HEK293 (cell line): ENCODE measurements around the gene SRF.
A peak's percentile ranks its signal among the peaks of the same experiment; 100 is the strongest.

Experiments
- EGR2 ChIP-seq: fragments of 450-650 bp; formaldehyde crosslinking; IDR thresholded peaks from 2 replicates; pipeline ENCODE4 v1.5.1; 2016; ENCODE audit warnings: low read depth, missing biosample characterization, missing genetic modification characterization
- GLI4 ChIP-seq: fragments of 450-650 bp; formaldehyde crosslinking; IDR thresholded peaks from 2 replicates; pipeline ENCODE4 v1.5.1; 2016; ENCODE audit warnings: missing biosample characterization, missing genetic modification characterization
- GLIS2 ChIP-seq: fragments of 450-650 bp; formaldehyde crosslinking; IDR thresholded peaks from 2 replicates; pipeline ENCODE4 v1.5.1; 2016; ENCODE audit warnings: missing biosample characterization, missing genetic modification characterization
- HOXA7 ChIP-seq: sonication (generic); formaldehyde crosslinking; IDR thresholded peaks from 2 replicates; pipeline ENCODE4 v1.8.1; 2022; ENCODE audit warnings: missing genetic modification reagents, borderline replicate concordance
- IKZF3 ChIP-seq: fragments of 450-650 bp; IDR thresholded peaks from 2 replicates; pipeline ENCODE4 v1.5.0; 2018; ENCODE audit warnings: missing biosample characterization, mild to moderate bottlenecking, missing genetic modification characterization, moderate library complexity
- KLF9 ChIP-seq: fragments of 450-650 bp; formaldehyde crosslinking; IDR thresholded peaks from 2 replicates; pipeline ENCODE4 v1.5.1; 2016; ENCODE audit warnings: missing biosample characterization, missing genetic modification characterization, low read depth
- MEIS1 ChIP-seq: sonication (generic); formaldehyde crosslinking; IDR thresholded peaks from 2 replicates; pipeline ENCODE4 v1.8.1; 2022; ENCODE audit warnings: missing genetic modification reagents, mild to moderate bottlenecking, borderline replicate concordance
- SP2 ChIP-seq: fragments of 450-650 bp; formaldehyde crosslinking; IDR thresholded peaks from 2 replicates; pipeline ENCODE4 v1.5.1; 2016; ENCODE audit warnings: missing biosample characterization, missing genetic modification characterization
- WT1 ChIP-seq: fragments of 450-650 bp; formaldehyde crosslinking; IDR thresholded peaks from 2 replicates; pipeline ENCODE4 v1.5.1; 2016; ENCODE audit warnings: missing biosample characterization, missing genetic modification characterization
- ZBTB21 ChIP-seq: fragments of 450-650 bp; formaldehyde crosslinking; IDR thresholded peaks from 2 replicates; pipeline ENCODE4 v1.5.1; 2017; ENCODE audit warnings: missing biosample characterization, missing genetic modification characterization
- ZNF10 ChIP-seq: fragments of 450-650 bp; formaldehyde crosslinking; IDR thresholded peaks from 2 replicates; pipeline ENCODE4 v1.5.1; 2017; ENCODE audit warnings: missing biosample characterization, missing genetic modification characterization
- ZNF121 ChIP-seq: fragments of 450-650 bp; formaldehyde crosslinking; IDR thresholded peaks from 2 replicates; pipeline ENCODE4 v1.5.1; 2016; ENCODE audit warnings: missing biosample characterization, missing genetic modification characterization
- ZNF132 ChIP-seq: fragments of 450-650 bp; formaldehyde crosslinking; IDR thresholded peaks from 2 replicates; pipeline ENCODE4 v1.5.1; 2017; ENCODE audit warnings: missing biosample characterization, missing genetic modification characterization, borderline replicate concordance
- ZNF202 ChIP-seq: fragments of 450-650 bp; formaldehyde crosslinking; IDR thresholded peaks from 2 replicates; pipeline ENCODE4 v1.5.1; 2016; ENCODE audit warnings: missing biosample characterization, missing genetic modification characterization, borderline replicate concordance
- ZNF214 ChIP-seq: fragments of 450-650 bp; formaldehyde crosslinking; IDR thresholded peaks from 2 replicates; pipeline ENCODE4 v1.5.1; 2017; ENCODE audit warnings: missing biosample characterization, mild to moderate bottlenecking, missing genetic modification characterization, borderline replicate concordance
- ZNF221 ChIP-seq: fragments of 450-650 bp; formaldehyde crosslinking; IDR thresholded peaks from 2 replicates; pipeline ENCODE4 v1.5.1; 2017; ENCODE audit warnings: missing biosample characterization, missing genetic modification characterization, borderline replicate concordance
- ZNF24 ChIP-seq: fragments of 450-650 bp; formaldehyde crosslinking; IDR thresholded peaks from 2 replicates; pipeline ENCODE4 v1.5.1; 2016; ENCODE audit warnings: missing biosample characterization, missing genetic modification characterization
- ZNF350 ChIP-seq: fragments of 450-650 bp; formaldehyde crosslinking; IDR thresholded peaks from 2 replicates; pipeline ENCODE4 v1.5.0; 2017; ENCODE audit warnings: missing biosample characterization, mild to moderate bottlenecking, missing genetic modification characterization
- ZNF426 ChIP-seq: fragments of 450-650 bp; formaldehyde crosslinking; IDR thresholded peaks from 2 replicates; pipeline ENCODE4 v1.5.1; 2017; ENCODE audit warnings: missing biosample characterization, missing genetic modification characterization, mild to moderate bottlenecking, inconsistent platforms, moderate library complexity
- ZNF48 ChIP-seq: fragments of 450-650 bp; formaldehyde crosslinking; IDR thresholded peaks from 2 replicates; pipeline ENCODE4 v1.5.1; 2016; ENCODE audit warnings: missing biosample characterization, missing genetic modification characterization
- ZNF548 ChIP-seq: fragments of 450-650 bp; formaldehyde crosslinking; IDR thresholded peaks from 2 replicates; pipeline ENCODE4 v1.5.1; 2016; ENCODE audit warnings: missing biosample characterization, missing genetic modification characterization
- ZNF558 ChIP-seq: fragments of 450-650 bp; formaldehyde crosslinking; IDR thresholded peaks from 2 replicates; pipeline ENCODE4 v1.5.1; 2016; ENCODE audit warnings: missing biosample characterization, missing genetic modification characterization
- ZNF560 ChIP-seq: fragments of 450-650 bp; formaldehyde crosslinking; IDR thresholded peaks from 2 replicates; pipeline ENCODE4 v1.5.1; 2017; ENCODE audit warnings: missing biosample characterization, missing genetic modification characterization, borderline replicate concordance
- ZNF610 ChIP-seq: fragments of 450-650 bp; formaldehyde crosslinking; IDR thresholded peaks from 2 replicates; pipeline ENCODE4 v1.5.1; 2016; ENCODE audit warnings: missing biosample characterization, missing genetic modification characterization, borderline replicate concordance
- ZNF670 ChIP-seq: fragments of 450-650 bp; formaldehyde crosslinking; IDR thresholded peaks from 2 replicates; pipeline ENCODE4 v1.5.1; 2016; ENCODE audit warnings: missing biosample characterization, missing genetic modification characterization, low read depth
- ZNF677 ChIP-seq: fragments of 450-650 bp; IDR thresholded peaks from 2 replicates; pipeline ENCODE4 v1.5.0; 2018; ENCODE audit warnings: missing biosample characterization, mild to moderate bottlenecking, missing genetic modification characterization, moderate library complexity
- ZNF768 ChIP-seq: fragments of 450-650 bp; formaldehyde crosslinking; IDR thresholded peaks from 2 replicates; pipeline ENCODE4 v1.5.1; 2018; ENCODE audit warnings: missing biosample characterization, mild to moderate bottlenecking, missing genetic modification characterization
- ZNF837 ChIP-seq: fragments of 450-650 bp; formaldehyde crosslinking; IDR thresholded peaks from 2 replicates; pipeline ENCODE4 v1.5.1; 2016; ENCODE audit warnings: missing biosample characterization, missing genetic modification characterization
- ZXDB ChIP-seq: fragments of 450-650 bp; formaldehyde crosslinking; IDR thresholded peaks from 2 replicates; pipeline ENCODE4 v1.5.1; 2016; ENCODE audit warnings: missing biosample characterization, missing genetic modification characterization
- TF ChIP-seq, protein P1 (sequence below): fragments of 450-650 bp; formaldehyde crosslinking; conservative IDR thresholded peaks from 2 replicates; pipeline ENCODE4 v1.5.1; 2016; ENCODE audit warnings: low read depth, missing biosample characterization, missing genetic modification characterization
- TF ChIP-seq, protein P2 (sequence below): fragments of 450-650 bp; IDR thresholded peaks from 2 replicates; pipeline ENCODE4 v1.5.1; 2018; ENCODE audit warnings: missing biosample characterization, missing genetic modification characterization
- TF ChIP-seq, protein P3 (sequence below): fragments of 450-650 bp; formaldehyde crosslinking; IDR thresholded peaks from 2 replicates; pipeline ENCODE4 v1.5.1; 2016; ENCODE audit warnings: missing biosample characterization, missing genetic modification characterization
- TF ChIP-seq, protein P4 (sequence below): fragments of 450-650 bp; formaldehyde crosslinking; IDR thresholded peaks from 2 replicates; pipeline ENCODE4 v1.5.1; 2016; ENCODE audit warnings: missing biosample characterization, missing genetic modification characterization

The SRF gene

DNA sequence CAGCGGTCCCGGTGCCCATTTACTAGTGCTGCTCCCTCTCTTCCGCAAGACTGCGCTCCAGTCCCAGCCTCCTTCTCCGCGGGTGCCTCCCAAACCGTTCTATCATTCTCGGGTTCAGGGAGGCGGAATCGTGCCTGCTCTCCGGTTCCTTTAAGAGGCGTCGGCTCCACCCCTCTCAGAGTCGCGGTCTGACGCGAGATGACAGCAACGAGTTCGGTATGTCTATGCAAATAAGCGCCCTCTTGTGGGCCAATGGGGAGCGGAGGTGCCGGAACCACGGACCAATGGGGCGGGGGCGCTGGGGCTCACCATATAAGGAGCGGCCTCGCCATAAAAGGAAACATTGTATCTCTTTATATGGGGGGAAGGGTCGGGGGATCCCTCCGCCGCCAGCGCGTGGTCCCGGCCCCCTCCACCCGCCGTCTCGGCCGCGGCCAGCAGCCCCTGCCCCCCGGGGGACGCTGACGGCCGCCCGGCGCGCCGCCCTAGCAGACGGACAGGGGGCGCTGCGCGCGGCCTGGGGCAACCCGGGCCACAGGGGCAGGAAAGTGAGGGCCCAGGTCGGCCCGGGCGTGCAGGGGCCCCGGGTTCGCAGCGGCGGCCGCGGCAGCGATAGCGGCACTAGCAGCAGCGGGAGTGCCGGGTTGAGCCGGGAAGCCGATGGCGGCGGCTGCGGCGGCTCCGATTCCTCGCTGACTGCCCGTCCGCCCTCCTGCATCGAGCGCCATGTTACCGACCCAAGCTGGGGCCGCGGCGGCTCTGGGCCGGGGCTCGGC is at the start of gene SRF (continued):
- TF ChIP-seq IKZF3 (tag by site-specific recombination) (peak; percentile 40), ZNF548 (tag by site-specific recombination) (no peak), ZNF558 (tag by site-specific recombination) (no peak), WT1 (tag by site-specific recombination) (0 out of 2 replicates have a peak, but pooled peaks have one; percentile 8), ZNF221 (no peak), SP2 (tag by site-specific recombination) (peak; percentile 87), ZNF610 (tag by site-specific recombination) (no peak), GLI4 (tag by site-specific recombination) (no peak), ZXDB (tag by site-specific recombination) (peak; percentile 2; the same call in 1 of the 2 replicates), ZBTB21 (tag by site-specific recombination) (0 out of 2 replicates have a peak, but pooled peaks have one; percentile 15), GLIS2 (tag by site-specific recombination) (no peak; the same call in 1 of the 2 replicates), ZNF48 (no peak), ZNF837 (tag by site-specific recombination) (no peak), KLF9 (tag by site-specific recombination) (no peak), ZNF214 (tag by site-specific recombination) (no peak), ZNF10 (tag by site-specific recombination) (0 out of 2 replicates have a peak, but pooled peaks have one; percentile 26), ZNF768 (no peak), ZNF121 (tag by site-specific recombination) (no peak), ZNF202 (tag by site-specific recombination) (no peak), ZNF670 (tag by site-specific recombination) (no peak), ZNF350 (tag by site-specific recombination) (no peak), ZNF426 (tag by site-specific recombination) (no peak), ZNF560 (tag by site-specific recombination) (no peak), ZNF677 (tag by site-specific recombination) (no peak), ZNF132 (tag by site-specific recombination) (no peak), EGR2 (tag by site-specific recombination) (0 out of 2 replicates have a peak, but pooled peaks have one; percentile 26), ZNF24 (tag by site-specific recombination) (no peak), MEIS1 (CRISPR knock-in tag) (peak; percentile 70; the same call in 1 of the 2 replicates), HOXA7 (CRISPR knock-in tag) (no peak)
- TF ChIP-seq, protein P1, sequence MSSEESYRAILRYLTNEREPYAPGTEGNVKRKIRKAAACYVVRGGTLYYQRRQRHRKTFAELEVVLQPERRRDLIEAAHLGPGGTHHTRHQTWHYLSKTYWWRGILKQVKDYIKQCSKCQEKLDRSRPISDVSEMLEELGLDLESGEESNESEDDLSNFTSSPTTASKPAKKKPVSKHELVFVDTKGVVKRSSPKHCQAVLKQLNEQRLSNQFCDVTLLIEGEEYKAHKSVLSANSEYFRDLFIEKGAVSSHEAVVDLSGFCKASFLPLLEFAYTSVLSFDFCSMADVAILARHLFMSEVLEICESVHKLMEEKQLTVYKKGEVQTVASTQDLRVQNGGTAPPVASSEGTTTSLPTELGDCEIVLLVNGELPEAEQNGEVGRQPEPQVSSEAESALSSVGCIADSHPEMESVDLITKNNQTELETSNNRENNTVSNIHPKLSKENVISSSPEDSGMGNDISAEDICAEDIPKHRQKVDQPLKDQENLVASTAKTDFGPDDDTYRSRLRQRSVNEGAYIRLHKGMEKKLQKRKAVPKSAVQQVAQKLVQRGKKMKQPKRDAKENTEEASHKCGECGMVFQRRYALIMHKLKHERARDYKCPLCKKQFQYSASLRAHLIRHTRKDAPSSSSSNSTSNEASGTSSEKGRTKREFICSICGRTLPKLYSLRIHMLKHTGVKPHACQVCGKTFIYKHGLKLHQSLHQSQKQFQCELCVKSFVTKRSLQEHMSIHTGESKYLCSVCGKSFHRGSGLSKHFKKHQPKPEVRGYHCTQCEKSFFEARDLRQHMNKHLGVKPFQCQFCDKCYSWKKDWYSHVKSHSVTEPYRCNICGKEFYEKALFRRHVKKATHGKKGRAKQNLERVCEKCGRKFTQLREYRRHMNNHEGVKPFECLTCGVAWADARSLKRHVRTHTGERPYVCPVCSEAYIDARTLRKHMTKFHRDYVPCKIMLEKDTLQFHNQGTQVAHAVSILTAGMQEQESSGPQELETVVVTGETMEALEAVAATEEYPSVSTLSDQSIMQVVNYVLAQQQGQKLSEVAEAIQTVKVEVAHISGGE, result no peak
- TF ChIP-seq, protein P2, sequence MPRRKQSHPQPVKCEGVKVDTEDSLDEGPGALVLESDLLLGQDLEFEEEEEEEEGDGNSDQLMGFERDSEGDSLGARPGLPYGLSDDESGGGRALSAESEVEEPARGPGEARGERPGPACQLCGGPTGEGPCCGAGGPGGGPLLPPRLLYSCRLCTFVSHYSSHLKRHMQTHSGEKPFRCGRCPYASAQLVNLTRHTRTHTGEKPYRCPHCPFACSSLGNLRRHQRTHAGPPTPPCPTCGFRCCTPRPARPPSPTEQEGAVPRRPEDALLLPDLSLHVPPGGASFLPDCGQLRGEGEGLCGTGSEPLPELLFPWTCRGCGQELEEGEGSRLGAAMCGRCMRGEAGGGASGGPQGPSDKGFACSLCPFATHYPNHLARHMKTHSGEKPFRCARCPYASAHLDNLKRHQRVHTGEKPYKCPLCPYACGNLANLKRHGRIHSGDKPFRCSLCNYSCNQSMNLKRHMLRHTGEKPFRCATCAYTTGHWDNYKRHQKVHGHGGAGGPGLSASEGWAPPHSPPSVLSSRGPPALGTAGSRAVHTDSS (tag by site-specific recombination), result peak; percentile 32; the same call in 1 of the 2 replicates
- TF ChIP-seq, protein P3, sequence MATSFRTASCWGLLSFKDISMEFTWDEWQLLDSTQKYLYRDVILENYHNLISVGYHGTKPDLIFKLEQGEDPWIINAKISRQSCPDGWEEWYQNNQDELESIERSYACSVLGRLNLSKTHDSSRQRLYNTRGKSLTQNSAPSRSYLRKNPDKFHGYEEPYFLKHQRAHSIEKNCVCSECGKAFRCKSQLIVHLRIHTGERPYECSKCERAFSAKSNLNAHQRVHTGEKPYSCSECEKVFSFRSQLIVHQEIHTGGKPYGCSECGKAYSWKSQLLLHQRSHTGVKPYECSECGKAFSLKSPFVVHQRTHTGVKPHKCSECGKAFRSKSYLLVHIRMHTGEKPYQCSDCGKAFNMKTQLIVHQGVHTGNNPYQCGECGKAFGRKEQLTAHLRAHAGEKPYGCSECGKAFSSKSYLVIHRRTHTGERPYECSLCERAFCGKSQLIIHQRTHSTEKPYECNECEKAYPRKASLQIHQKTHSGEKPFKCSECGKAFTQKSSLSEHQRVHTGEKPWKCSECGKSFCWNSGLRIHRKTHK (tag by site-specific recombination), result no peak
- TF ChIP-seq, protein P4, sequence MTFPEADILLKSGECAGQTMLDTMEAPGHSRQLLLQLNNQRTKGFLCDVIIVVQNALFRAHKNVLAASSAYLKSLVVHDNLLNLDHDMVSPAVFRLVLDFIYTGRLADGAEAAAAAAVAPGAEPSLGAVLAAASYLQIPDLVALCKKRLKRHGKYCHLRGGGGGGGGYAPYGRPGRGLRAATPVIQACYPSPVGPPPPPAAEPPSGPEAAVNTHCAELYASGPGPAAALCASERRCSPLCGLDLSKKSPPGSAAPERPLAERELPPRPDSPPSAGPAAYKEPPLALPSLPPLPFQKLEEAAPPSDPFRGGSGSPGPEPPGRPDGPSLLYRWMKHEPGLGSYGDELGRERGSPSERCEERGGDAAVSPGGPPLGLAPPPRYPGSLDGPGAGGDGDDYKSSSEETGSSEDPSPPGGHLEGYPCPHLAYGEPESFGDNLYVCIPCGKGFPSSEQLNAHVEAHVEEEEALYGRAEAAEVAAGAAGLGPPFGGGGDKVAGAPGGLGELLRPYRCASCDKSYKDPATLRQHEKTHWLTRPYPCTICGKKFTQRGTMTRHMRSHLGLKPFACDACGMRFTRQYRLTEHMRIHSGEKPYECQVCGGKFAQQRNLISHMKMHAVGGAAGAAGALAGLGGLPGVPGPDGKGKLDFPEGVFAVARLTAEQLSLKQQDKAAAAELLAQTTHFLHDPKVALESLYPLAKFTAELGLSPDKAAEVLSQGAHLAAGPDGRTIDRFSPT (tag by site-specific recombination), result no peak
